A673 (cell line): ENCODE measurements around the gene CDK14.

Source experiments
- CTCF ChIP-seq: fragments of 300-800, 200-600 bp; sonication (generic); conservative IDR thresholded peaks from 2 replicates; pipeline ENCODE4 v1.5.1; 2017; ENCODE audit warnings: low read depth, mild to moderate bottlenecking, antibody characterized with exemption, low read length, moderate library complexity, mixed read lengths
- EZH2 ChIP-seq: fragments of 200-600 bp; sonication (generic); IDR thresholded peaks from 2 replicates; pipeline ENCODE4 v1.6.1; 2017; ENCODE audit warnings: borderline replicate concordance, low read depth, mild to moderate bottlenecking, mixed read lengths, antibody characterized with exemption, low read length; ENCODE audit not compliant: poor library complexity, severe bottlenecking

DNA sequence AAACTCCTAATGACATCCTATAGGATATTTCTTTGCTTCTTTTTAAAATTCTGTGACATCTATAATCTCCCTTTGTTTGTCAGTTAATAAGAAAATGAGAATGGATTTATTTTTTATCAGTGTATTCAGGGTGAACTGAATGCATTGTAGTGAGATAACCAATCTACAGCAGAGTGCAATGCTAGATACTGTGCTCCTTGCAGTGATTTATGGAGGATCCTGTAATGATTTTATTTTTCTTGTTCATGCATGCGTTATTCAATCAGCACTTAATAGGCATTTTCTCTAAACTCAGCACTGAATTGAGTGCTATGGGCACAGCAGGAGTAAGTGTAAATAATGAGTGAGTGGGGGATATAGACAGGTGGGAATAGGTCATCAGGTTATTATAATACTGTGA is 253.9 kb downstream of the CDK14 start:
- TF ChIP-seq CTCF (no peak), EZH2 (no peak)
